HepG2 (cell line): Measurements from ENCODE around the gene KMT2A. TPM values are rescaled to one million over a fixed set of nuclear protein-coding genes. Genes with fewer than 3 reads are reported as not detected.

Experiments used
- AGO2 ChIP-seq: fragments of 200-400 bp; formaldehyde crosslinking; optimal IDR thresholded peaks from 2 replicates; pipeline ENCODE3; 2017; ENCODE audit warnings: mild to moderate bottlenecking, low read depth, low read length, moderate library complexity
- ARNTL ChIP-seq: sonication (generic); formaldehyde crosslinking; IDR thresholded peaks from 2 replicates; pipeline ENCODE4 v1.4.0; 2020; ENCODE audit warnings: mild to moderate bottlenecking, missing genetic modification reagents
- BRCA1 ChIP-seq: sonication (generic); formaldehyde crosslinking; IDR thresholded peaks from 2 replicates; pipeline ENCODE4 v1.4.0; 2020; ENCODE audit warnings: missing genetic modification reagents
- JUNB ChIP-seq: sonication (generic); formaldehyde crosslinking; IDR thresholded peaks from 2 replicates; pipeline ENCODE4 v1.8.0; 2022; ENCODE audit warnings: missing genetic modification reagents, mild to moderate bottlenecking, borderline replicate concordance
- MAFF ChIP-seq: IDR thresholded peaks from 2 replicates; pipeline ENCODE4 v1.6.1; 2011; ENCODE audit warnings: low read depth, low read length, improper control_type of control experiment
- PHF21A ChIP-seq: sonication (generic); formaldehyde crosslinking; IDR thresholded peaks from 2 replicates; pipeline ENCODE4 v1.5.0; 2020; ENCODE audit warnings: mild to moderate bottlenecking, missing genetic modification reagents
- RBM22 ChIP-seq: fragments of 200-400 bp; formaldehyde crosslinking; optimal IDR thresholded peaks from 2 replicates; pipeline ENCODE3; 2017; ENCODE audit warnings: mild to moderate bottlenecking, low read length, moderate library complexity
- SSRP1 ChIP-seq: IDR thresholded peaks from 2 replicates; pipeline ENCODE4 v1.6.1; 2016; ENCODE audit warnings: control low read depth
- ZNF225 ChIP-seq: sonication (generic); formaldehyde crosslinking; IDR thresholded peaks from 2 replicates; pipeline ENCODE4 v1.4.0; 2020; ENCODE audit warnings: mild to moderate bottlenecking, missing genetic modification reagents
- ZNF24 ChIP-seq: fragments of 450-650 bp; IDR thresholded peaks from 2 replicates; pipeline ENCODE4 v1.6.1; 2017; ENCODE audit warnings: antibody characterized with exemption, mild to moderate bottlenecking
- ZNF251 ChIP-seq: sonication (generic); formaldehyde crosslinking; IDR thresholded peaks from 2 replicates; pipeline ENCODE4 v1.9.0; 2021; ENCODE audit warnings: mild to moderate bottlenecking, missing genetic modification reagents
- ZNF326 ChIP-seq: sonication (generic); formaldehyde crosslinking; IDR thresholded peaks from 2 replicates; pipeline ENCODE4 v1.4.0; 2020; ENCODE audit warnings: missing genetic modification reagents, borderline replicate concordance
- ZNF496 ChIP-seq: sonication (generic); formaldehyde crosslinking; IDR thresholded peaks from 2 replicates; pipeline ENCODE4 v1.8.1; 2023; ENCODE audit warnings: mild to moderate bottlenecking, moderate library complexity, missing genetic modification reagents; ENCODE audit not compliant: insufficient replicate concordance
- ZNF597 ChIP-seq: sonication (generic); formaldehyde crosslinking; IDR thresholded peaks from 2 replicates; pipeline ENCODE4 v1.5.0; 2020; ENCODE audit warnings: missing genetic modification reagents
- ZNF761 ChIP-seq: sonication (generic); formaldehyde crosslinking; conservative IDR thresholded peaks from 2 replicates; pipeline ENCODE4 v1.4.0; 2020; ENCODE audit warnings: mild to moderate bottlenecking, missing genetic modification reagents
- ZSCAN22 ChIP-seq: sonication (generic); formaldehyde crosslinking; IDR thresholded peaks from 2 replicates; pipeline ENCODE4 v1.4.0; 2020; ENCODE audit warnings: mild to moderate bottlenecking, missing genetic modification reagents
- polyA plus RNA-seq, 8 experiments: library from polyadenylated mRNA; depleted of rRNA in 3 of 8; stranded (reverse) in 7 of 8; unstranded in 1 of 8; fragments of >200 nt; fragmentation: Illumina TruSeq in 4 of 8; extraction: Trizol in 4 of 8; gene quantifications; 2 replicates each; pipeline versions ENCODE4 v1.2.1 to v1.2.3, GENCODE V29; 2011 to 2016; ENCODE audit warnings: low read depth in 4 of 8, missing spikeins in 1 of 8, mixed read lengths in 1 of 8; ENCODE audit not compliant: insufficient read depth in 1 of 8
- total RNA-seq, 5 experiments: library from RNA; depleted of rRNA; stranded (reverse); fragments of >200 nt; fragmentation: Illumina TruSeq; extraction: Trizol; gene quantifications; 2 replicates each; pipeline ENCODE4 v1.2.3, GENCODE V29; 2016; ENCODE audit warnings: low read depth in 1 of 5
- TF ChIP-seq, protein P1 (sequence below): sonication (generic); formaldehyde crosslinking; IDR thresholded peaks from 2 replicates; pipeline ENCODE4 v1.4.0; 2020; ENCODE audit warnings: mild to moderate bottlenecking, missing genetic modification reagents
- TF ChIP-seq, protein P2 (sequence below): sonication (generic); formaldehyde crosslinking; IDR thresholded peaks from 2 replicates; pipeline ENCODE4 v1.4.0; 2020; ENCODE audit warnings: missing genetic modification reagents, mild to moderate bottlenecking, borderline replicate concordance
- TF ChIP-seq, protein P3 (sequence below): sonication (generic); formaldehyde crosslinking; IDR thresholded peaks from 2 replicates; pipeline ENCODE4 v1.4.0; 2020; ENCODE audit warnings: missing genetic modification reagents

Gene KMT2A
- total and polyA plus RNA-seq, 2 of the 13 experiments (the other 11 are each of a cell fraction or from before 2014, with no cell fraction given): 12.4 to 20.0 TPM

DNA sequence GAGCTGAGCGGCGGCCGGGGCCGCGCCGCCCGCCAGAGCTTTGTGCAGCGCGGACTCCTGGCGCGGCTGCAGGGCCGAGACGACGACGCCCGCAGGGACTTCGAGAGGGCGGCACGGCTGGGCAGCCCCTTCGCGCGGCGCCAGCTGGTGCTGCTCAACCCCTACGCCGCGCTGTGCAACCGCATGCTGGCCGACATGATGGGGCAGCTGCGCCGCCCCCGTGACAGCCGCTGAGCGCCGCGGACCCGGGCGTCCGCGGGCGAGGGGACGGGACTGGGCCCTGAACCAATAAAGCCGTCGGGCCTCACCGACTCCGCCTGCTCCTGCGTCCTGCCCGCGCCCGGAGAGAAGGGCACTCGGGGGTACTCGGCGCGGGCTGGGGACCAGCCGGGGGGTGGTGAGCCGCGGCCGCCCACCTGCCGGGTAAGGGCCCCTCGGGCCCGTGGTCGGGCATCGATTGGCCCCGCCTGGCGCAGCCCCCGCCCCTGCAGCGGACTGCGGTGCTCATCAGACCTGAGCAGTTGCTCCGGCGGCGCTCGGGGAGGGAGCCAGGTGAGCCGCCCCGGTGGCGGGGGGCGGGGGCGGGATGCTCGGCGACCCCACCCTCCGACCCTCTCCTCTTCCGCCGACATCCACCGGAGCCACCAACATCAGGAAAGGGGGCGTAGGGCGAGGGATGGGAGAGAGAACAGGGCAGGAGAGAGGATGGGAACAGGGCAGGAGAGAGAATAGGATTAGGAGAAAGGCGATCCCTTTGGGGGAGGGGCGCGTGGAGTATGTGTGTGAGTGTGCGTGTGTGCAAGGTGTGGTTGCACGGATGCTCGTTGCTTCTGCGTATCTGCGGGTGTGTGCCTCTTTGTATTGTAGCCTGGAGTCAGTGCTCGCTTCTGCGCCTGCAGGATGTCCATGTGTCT lies 94.6 kb downstream of the KMT2A start, which contains the start of gene TMEM25 (continued):
- TF ChIP-seq ARNTL (CRISPR knock-in tag) (no peak; the same call in 1 of the 2 replicates), ZNF24 (no peak), MAFF (no peak), AGO2 (peak; percentile 77), ZSCAN22 (no peak), ZNF225 (CRISPR knock-in tag) (no peak), ZNF761 (0 out of 2 replicates have a peak, but pooled peaks have one; percentile 49), SSRP1 (CRISPR knock-in tag) (no peak), PHF21A (peak; percentile 40; the same call in 1 of the 2 replicates), ZNF496 (CRISPR knock-in tag) (no peak), BRCA1 (CRISPR knock-in tag) (no peak), ZNF326 (no peak), JUNB (no peak; the same call in 1 of the 2 replicates), RBM22 (no peak), ZNF597 (no peak), ZNF251 (no peak)
- TF ChIP-seq, protein P1, sequence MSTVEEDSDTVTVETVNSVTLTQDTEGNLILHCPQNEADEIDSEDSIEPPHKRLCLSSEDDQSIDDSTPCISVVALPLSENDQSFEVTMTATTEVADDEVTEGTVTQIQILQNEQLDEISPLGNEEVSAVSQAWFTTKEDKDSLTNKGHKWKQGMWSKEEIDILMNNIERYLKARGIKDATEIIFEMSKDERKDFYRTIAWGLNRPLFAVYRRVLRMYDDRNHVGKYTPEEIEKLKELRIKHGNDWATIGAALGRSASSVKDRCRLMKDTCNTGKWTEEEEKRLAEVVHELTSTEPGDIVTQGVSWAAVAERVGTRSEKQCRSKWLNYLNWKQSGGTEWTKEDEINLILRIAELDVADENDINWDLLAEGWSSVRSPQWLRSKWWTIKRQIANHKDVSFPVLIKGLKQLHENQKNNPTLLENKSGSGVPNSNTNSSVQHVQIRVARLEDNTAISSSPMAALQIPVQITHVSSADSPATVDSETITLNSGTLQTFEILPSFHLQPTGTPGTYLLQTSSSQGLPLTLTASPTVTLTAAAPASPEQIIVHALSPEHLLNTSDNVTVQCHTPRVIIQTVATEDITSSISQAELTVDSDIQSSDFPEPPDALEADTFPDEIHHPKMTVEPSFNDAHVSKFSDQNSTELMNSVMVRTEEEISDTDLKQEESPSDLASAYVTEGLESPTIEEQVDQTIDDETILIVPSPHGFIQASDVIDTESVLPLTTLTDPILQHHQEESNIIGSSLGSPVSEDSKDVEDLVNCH (CRISPR knock-in tag): no peak
- TF ChIP-seq, protein P2, sequence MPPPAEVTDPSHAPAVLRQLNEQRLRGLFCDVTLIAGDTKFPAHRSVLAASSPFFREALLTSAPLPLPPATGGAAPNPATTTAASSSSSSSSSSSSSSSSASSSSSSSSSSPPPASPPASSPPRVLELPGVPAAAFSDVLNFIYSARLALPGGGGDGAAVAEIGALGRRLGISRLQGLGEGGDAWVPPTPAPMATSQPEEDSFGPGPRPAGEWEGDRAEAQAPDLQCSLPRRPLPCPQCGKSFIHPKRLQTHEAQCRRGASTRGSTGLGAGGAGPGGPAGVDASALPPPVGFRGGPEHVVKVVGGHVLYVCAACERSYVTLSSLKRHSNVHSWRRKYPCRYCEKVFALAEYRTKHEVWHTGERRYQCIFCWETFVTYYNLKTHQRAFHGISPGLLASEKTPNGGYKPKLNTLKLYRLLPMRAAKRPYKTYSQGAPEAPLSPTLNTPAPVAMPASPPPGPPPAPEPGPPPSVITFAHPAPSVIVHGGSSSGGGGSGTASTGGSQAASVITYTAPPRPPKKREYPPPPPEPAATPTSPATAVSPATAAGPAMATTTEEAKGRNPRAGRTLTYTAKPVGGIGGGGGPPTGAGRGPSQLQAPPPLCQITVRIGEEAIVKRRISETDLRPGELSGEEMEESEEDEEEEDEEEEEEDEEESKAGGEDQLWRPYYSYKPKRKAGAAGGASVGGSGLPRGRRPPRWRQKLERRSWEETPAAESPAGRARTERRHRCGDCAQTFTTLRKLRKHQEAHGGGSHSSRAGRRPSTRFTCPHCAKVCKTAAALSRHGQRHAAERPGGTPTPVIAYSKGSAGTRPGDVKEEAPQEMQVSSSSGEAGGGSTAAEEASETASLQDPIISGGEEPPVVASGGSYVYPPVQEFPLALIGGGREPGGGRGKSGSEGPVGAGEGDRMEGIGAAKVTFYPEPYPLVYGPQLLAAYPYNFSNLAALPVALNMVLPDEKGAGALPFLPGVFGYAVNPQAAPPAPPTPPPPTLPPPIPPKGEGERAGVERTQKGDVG (CRISPR knock-in tag): no peak
- TF ChIP-seq, protein P3, sequence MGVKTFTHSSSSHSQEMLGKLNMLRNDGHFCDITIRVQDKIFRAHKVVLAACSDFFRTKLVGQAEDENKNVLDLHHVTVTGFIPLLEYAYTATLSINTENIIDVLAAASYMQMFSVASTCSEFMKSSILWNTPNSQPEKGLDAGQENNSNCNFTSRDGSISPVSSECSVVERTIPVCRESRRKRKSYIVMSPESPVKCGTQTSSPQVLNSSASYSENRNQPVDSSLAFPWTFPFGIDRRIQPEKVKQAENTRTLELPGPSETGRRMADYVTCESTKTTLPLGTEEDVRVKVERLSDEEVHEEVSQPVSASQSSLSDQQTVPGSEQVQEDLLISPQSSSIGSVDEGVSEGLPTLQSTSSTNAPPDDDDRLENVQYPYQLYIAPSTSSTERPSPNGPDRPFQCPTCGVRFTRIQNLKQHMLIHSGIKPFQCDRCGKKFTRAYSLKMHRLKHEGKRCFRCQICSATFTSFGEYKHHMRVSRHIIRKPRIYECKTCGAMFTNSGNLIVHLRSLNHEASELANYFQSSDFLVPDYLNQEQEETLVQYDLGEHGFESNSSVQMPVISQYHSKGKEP (CRISPR knock-in tag): 0 out of 2 replicates have a peak, but pooled peaks have one; percentile 63
